Neural cell (in vitro differentiated cells): ENCODE measurements around the gene C2. TPM values are rescaled to one million over a fixed set of nuclear protein-coding genes. Genes with fewer than 3 reads are reported as not detected.

Experiments used
- H2AFZ ChIP-seq: fragments of 200-600, 300-800 bp; sonication (generic), shearing (Covaris generic); 2 replicates; pipeline ENCODE4 v1.6.0; 2014; ENCODE audit warnings: low read depth, mild to moderate bottlenecking, antibody characterized with exemption, low read length, moderate library complexity
- H3F3A ChIP-seq: fragments of 200-600 bp; shearing (Covaris generic); 2 replicates; pipeline ENCODE4 v1.6.1; 2016; ENCODE audit warnings: mild to moderate bottlenecking, moderate library complexity, mixed read lengths, antibody characterized with exemption, low read length; ENCODE audit not compliant: insufficient read depth, poor library complexity, severe bottlenecking
- H3K27ac ChIP-seq: fragments of 200-600, 300-800 bp; sonication (generic), shearing (Covaris generic); 2 replicates; pipeline ENCODE4 v1.5.1; 2014; ENCODE audit warnings: mild to moderate bottlenecking, low read length, moderate library complexity
- H3K27me3 ChIP-seq: fragments of 300-800, 200-600 bp; sonication (generic), shearing (Covaris generic); 2 replicates; pipeline ENCODE4 v1.6.0; 2014; ENCODE audit warnings: mild to moderate bottlenecking, low read depth, low read length, moderate library complexity; ENCODE audit not compliant: insufficient read depth
- H3K36me3 ChIP-seq: fragments of 300-800, 200-600 bp; sonication (generic), shearing (Covaris generic); 2 replicates; pipeline ENCODE4 v1.5.1; 2014; ENCODE audit warnings: mild to moderate bottlenecking, antibody characterized with exemption, low read length, moderate library complexity; ENCODE audit not compliant: insufficient read depth
- H3K4me2 ChIP-seq: fragments of 300-800, 200-600 bp; sonication (generic), shearing (Covaris generic); 2 replicates; pipeline ENCODE4 v1.6.0; 2014; ENCODE audit warnings: mild to moderate bottlenecking, low read length
- H3K4me3 ChIP-seq: fragments of 300-800, 200-600 bp; sonication (generic), shearing (Covaris generic); 2 replicates; pipeline ENCODE4 v1.5.1; 2014; ENCODE audit warnings: mild to moderate bottlenecking, low read length, moderate library complexity
- H3K79me2 ChIP-seq: fragments of 200-600 bp; shearing (Covaris generic); replicated peaks from 2 replicates; pipeline ENCODE4 v1.6.0; 2014; ENCODE audit warnings: mild to moderate bottlenecking, low read length, moderate library complexity; ENCODE audit not compliant: insufficient read depth
- H3K9ac ChIP-seq: fragments of 300-800, 200-600 bp; sonication (generic), shearing (Covaris generic); 2 replicates; pipeline ENCODE4 v1.6.1; 2016; ENCODE audit warnings: mild to moderate bottlenecking, low read length, mixed read lengths
- H3K9me2 ChIP-seq: fragments of 200-600 bp; shearing (Covaris generic); 2 replicates; pipeline ENCODE4 v1.6.1; 2016; ENCODE audit warnings: mild to moderate bottlenecking, low read length, mixed read lengths; ENCODE audit not compliant: insufficient read depth
- H3K9me3 ChIP-seq: fragments of 200-600, 300-800 bp; sonication (generic), shearing (Covaris generic); 2 replicates; pipeline ENCODE4 v1.6.1; 2016; ENCODE audit warnings: mild to moderate bottlenecking, mixed run types, low read length, moderate library complexity, mixed read lengths
- H4K20me1 ChIP-seq: fragments of 200-600 bp; shearing (Covaris generic); 2 replicates; pipeline ENCODE4 v1.6.1; 2016; ENCODE audit warnings: mild to moderate bottlenecking, mixed run types; ENCODE audit not compliant: insufficient read depth
- EP300 ChIP-seq: fragments of 450-650 bp; conservative IDR thresholded peaks from 2 replicates; pipeline ENCODE4 v1.6.1; 2014; ENCODE audit warnings: antibody characterized with exemption, mild to moderate bottlenecking, moderate library complexity; ENCODE audit not compliant: poor library complexity, severe bottlenecking
- EZH2 ChIP-seq: fragments of 200-600, 300-800 bp; shearing (Covaris generic), sonication (generic); IDR thresholded peaks from 2 replicates; pipeline ENCODE4 v1.6.1; 2014; ENCODE audit warnings: antibody characterized with exemption, low read length, borderline replicate concordance, mild to moderate bottlenecking; ENCODE audit not compliant: insufficient read depth, poor library complexity, severe bottlenecking
- MXI1 ChIP-seq: fragments of 450-650 bp; conservative IDR thresholded peaks from 2 replicates; pipeline ENCODE4 v1.6.1; 2014; ENCODE audit warnings: antibody characterized with exemption, mild to moderate bottlenecking; ENCODE audit not compliant: poor library complexity, severe bottlenecking
- POLR2AphosphoS5 ChIP-seq: IDR thresholded peaks from 2 replicates; pipeline ENCODE4 v1.6.1; 2012
- RAD21 ChIP-seq: fragments of 450-650 bp; conservative IDR thresholded peaks from 2 replicates; pipeline ENCODE4 v1.6.1; 2014; ENCODE audit warnings: antibody characterized with exemption, mild to moderate bottlenecking, moderate library complexity
- REST ChIP-seq: IDR thresholded peaks from 2 replicates; pipeline ENCODE4 v1.6.1; 2012; ENCODE audit warnings: borderline replicate concordance
- SMC3 ChIP-seq: fragments of 450-650 bp; conservative IDR thresholded peaks from 2 replicates; pipeline ENCODE4 v1.6.1; 2014; ENCODE audit warnings: antibody characterized with exemption, mild to moderate bottlenecking, moderate library complexity; ENCODE audit not compliant: poor library complexity
- TAF1 ChIP-seq: IDR thresholded peaks from 2 replicates; pipeline ENCODE4 v1.6.1; 2012; ENCODE audit warnings: low read depth
- polyA plus RNA-seq: library from polyadenylated mRNA; depleted of rRNA; stranded (reverse); fragments of >200 nt; gene quantifications from 2 replicates; pipeline ENCODE4 v1.2.3, GENCODE V29; 2014
- TF ChIP-seq, protein P1 (sequence below): fragments of 450-650 bp; IDR thresholded peaks from 2 replicates; pipeline ENCODE4 v1.5.1; 2014; ENCODE audit warnings: antibody characterized with exemption, mild to moderate bottlenecking, moderate library complexity; ENCODE audit not compliant: poor library complexity, severe bottlenecking

C2 gene
- polyA plus RNA-seq, 1 donor from 2014 or later: 1.2 TPM

- Histone ChIP-seq H3K9ac (no peak overlapping the region), H3K79me2 (no peaks in the 10 kb centered on the region), H2AFZ (no peak overlapping the region), H4K20me1 (no peaks in the 10 kb centered on the region), H3K9me2 (no peaks in the 10 kb centered on the region), H3K4me2 (no peak overlapping the region), H3K36me3 (no peaks in the 10 kb centered on the region), H3K9me3 (no peaks in the 10 kb centered on the region), H3K27ac (no peak overlapping the region), H3F3A (no peaks in the 10 kb centered on the region), H3K27me3 (no peaks in the 10 kb centered on the region), H3K4me3 (no peak overlapping the region)
- TF ChIP-seq RAD21: no peak
- TF ChIP-seq REST: no peak
- no peak for TF ChIP-seq POLR2AphosphoS5
- TF ChIP-seq, protein P1, sequence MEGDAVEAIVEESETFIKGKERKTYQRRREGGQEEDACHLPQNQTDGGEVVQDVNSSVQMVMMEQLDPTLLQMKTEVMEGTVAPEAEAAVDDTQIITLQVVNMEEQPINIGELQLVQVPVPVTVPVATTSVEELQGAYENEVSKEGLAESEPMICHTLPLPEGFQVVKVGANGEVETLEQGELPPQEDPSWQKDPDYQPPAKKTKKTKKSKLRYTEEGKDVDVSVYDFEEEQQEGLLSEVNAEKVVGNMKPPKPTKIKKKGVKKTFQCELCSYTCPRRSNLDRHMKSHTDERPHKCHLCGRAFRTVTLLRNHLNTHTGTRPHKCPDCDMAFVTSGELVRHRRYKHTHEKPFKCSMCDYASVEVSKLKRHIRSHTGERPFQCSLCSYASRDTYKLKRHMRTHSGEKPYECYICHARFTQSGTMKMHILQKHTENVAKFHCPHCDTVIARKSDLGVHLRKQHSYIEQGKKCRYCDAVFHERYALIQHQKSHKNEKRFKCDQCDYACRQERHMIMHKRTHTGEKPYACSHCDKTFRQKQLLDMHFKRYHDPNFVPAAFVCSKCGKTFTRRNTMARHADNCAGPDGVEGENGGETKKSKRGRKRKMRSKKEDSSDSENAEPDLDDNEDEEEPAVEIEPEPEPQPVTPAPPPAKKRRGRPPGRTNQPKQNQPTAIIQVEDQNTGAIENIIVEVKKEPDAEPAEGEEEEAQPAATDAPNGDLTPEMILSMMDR: no peak
- TF ChIP-seq SMC3: no peak
- no peak for TF ChIP-seq TAF1
- no peak for TF ChIP-seq MXI1
- no peak for TF ChIP-seq EP300
- TF ChIP-seq EZH2: no peak
Observed at GRCh38 chr6:31911826-31912585, 15.5 kb upstream of the C2 start.

DNA sequence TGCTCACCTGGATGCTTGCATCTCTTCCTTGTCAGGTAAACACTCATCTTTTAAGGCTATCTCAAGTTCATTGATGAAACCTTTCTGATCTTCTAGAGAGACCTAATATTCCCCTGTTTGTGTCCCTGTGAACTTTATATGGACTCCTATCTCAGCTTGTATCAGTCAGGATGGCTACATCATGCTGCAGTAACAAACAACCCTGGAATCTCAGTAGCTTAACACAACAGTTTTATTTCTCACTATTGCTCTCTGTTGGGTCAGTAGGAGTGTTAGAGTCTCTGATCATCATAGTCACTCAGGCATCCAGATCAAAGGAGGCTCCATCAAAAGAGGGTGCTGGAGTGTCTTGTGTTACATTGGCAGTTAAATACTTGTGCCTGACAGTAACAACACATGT, 12.2 kb upstream of the C2 start:
- H3K4me3 ChIP-seq: no peak overlapping the region
- no peaks in the 10 kb centered on the region for H3K9me3 ChIP-seq
- no peaks in the 10 kb centered on the region for H3K79me2 ChIP-seq
- H3K9ac ChIP-seq: no peak overlapping the region
- no peaks in the 10 kb centered on the region for H3K27me3 ChIP-seq
- H3K4me2 ChIP-seq: no peak overlapping the region
- no peaks in the 10 kb centered on the region for H3K36me3 ChIP-seq
- H3K27ac ChIP-seq: no peak overlapping the region
- H4K20me1 ChIP-seq: no peaks in the 10 kb centered on the region
- no peaks in the 10 kb centered on the region for H3K9me2 ChIP-seq
- no peak overlapping the region for H2AFZ ChIP-seq
- TF ChIP-seq REST (no peak), SMC3 (no peak)
- TF ChIP-seq, protein P1: no peak
- H3F3A ChIP-seq: no peaks in the 10 kb centered on the region
